GM12801 (cell line): ENCODE measurements around the gene CASZ1.

Source experiments
- TF ChIP-seq, protein P1 (sequence below): IDR thresholded peaks from one replicate; pipeline ENCODE4 v1.5.1; 2011; ENCODE audit warnings: control low read depth; ENCODE audit not compliant: insufficient read length; ENCODE audit errors: extremely low read depth

The CASZ1 gene

GRCh38 chr1:10724511-10724910, 71.9 kb downstream of the CASZ1 start:
- TF ChIP-seq, protein P1, sequence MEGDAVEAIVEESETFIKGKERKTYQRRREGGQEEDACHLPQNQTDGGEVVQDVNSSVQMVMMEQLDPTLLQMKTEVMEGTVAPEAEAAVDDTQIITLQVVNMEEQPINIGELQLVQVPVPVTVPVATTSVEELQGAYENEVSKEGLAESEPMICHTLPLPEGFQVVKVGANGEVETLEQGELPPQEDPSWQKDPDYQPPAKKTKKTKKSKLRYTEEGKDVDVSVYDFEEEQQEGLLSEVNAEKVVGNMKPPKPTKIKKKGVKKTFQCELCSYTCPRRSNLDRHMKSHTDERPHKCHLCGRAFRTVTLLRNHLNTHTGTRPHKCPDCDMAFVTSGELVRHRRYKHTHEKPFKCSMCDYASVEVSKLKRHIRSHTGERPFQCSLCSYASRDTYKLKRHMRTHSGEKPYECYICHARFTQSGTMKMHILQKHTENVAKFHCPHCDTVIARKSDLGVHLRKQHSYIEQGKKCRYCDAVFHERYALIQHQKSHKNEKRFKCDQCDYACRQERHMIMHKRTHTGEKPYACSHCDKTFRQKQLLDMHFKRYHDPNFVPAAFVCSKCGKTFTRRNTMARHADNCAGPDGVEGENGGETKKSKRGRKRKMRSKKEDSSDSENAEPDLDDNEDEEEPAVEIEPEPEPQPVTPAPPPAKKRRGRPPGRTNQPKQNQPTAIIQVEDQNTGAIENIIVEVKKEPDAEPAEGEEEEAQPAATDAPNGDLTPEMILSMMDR: no peak

- TF ChIP-seq, protein P1: no peak
Observed at GRCh38 chr1:10724052-10724494, 72.4 kb downstream of the CASZ1 start.

DNA sequence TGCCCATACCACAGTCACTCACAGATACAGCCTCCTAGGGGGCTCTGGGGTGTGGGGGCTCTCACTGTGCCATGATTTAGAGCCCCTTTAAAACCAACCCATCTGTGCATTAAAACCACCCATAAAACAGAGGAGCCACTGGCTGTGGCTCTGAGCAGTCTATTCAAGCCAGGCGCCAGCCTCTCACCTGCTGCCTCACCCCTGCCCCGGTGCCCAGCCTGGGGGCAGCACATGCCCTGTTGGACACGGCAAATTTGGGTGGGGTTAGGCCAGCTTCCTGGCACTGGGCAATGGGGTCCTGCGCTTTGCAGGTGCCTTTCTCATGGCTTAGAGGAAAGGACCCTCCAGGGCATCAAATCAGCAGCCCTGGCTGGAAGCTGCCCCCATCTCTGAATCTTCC, 73.1 kb downstream of the CASZ1 start:
- TF ChIP-seq, protein P1: no peak

DNA sequence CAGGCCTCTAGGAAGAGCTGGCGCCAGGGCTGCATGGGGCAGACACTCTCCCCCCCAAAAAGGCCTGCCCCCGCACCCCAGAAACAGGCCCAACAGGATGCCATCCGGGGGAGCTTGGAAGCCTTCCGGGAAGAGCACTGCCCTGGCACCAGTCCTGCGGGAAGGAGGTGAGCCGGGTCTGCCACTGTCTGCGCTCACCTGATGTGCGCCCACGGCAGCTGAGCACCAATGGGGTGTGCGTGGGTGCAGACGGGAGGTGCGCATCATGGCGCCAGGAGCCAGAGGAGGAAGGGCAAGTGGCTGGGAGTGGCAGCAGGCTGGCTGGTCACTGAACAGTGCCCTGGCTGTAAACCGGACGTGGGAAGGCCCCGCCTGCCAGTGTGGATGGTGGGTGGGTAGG, 73.6 kb downstream of the CASZ1 start:
- TF ChIP-seq, protein P1: no peak

- TF ChIP-seq, protein P1: no peak
Observed at GRCh38 chr1:10721381-10722321, 74.8 kb downstream of the CASZ1 start.

- TF ChIP-seq, protein P1: no peak
Observed at GRCh38 chr1:10720635-10721034, 75.8 kb downstream of the CASZ1 start.

DNA sequence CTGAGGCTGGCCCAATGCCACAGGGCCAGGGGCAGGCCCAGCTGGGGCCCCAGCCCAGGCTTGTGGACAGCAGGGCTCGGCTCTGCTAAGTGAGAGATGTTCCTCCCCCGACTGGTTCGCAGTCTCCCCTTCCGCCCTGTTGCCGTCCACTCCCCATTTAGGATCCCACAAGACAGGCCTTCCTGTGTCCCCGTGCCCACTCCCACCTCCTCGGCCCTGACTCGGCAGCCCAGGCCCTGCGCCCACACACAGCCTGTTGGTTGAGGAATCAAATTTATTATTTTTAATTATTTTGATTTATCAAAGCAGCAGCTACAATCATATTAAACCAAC, 78.4 kb downstream of the CASZ1 start:
- TF ChIP-seq, protein P1: no peak
